PFSK-1 (cell line): Measurements from ENCODE around the gene FOXR1.

Experiments
- POLR2AphosphoS5 ChIP-seq: IDR thresholded peaks from 2 replicates; pipeline ENCODE4 v1.6.1; 2012; ENCODE audit warnings: low read depth, mild to moderate bottlenecking, control low read depth, low read length, moderate library complexity
- REST ChIP-seq, 2 experiments: IDR thresholded peaks; 2 replicates each; pipeline versions ENCODE4 v1.6.1 to v1.8.0; 2011 to 2012; ENCODE audit warnings: low read depth in 2 of 2, low read length in 2 of 2, control low read depth in 1 of 2, inconsistent platforms in 1 of 2, mild to moderate bottlenecking in 1 of 2, moderate library complexity in 1 of 2; ENCODE audit not compliant: insufficient read depth in 1 of 2
- SIN3A ChIP-seq: IDR thresholded peaks from 2 replicates; pipeline ENCODE4 v1.6.1; 2012; ENCODE audit warnings: mild to moderate bottlenecking, low read length, moderate library complexity, borderline replicate concordance; ENCODE audit not compliant: insufficient read depth
- TAF1 ChIP-seq: IDR thresholded peaks from 2 replicates; pipeline ENCODE4 v1.6.1; 2012; ENCODE audit warnings: low read length, control low read depth, borderline replicate concordance; ENCODE audit not compliant: insufficient read depth

GRCh38 chr11:118984825-118985224 is 13.3 kb downstream of the FOXR1 start:
- no peak for TF ChIP-seq POLR2AphosphoS5
- no peak for TF ChIP-seq TAF1
- TF ChIP-seq SIN3A = no peak
- no peak for TF ChIP-seq REST (IDR thresholded peaks at IDR 0.05; ENCODE audit: insufficient read depth in 1 of 2, low read depth in 2 of 2, low read length in 2 of 2)
